Measurements from ENCODE around the gene SAP25. TPM values are rescaled to one million over a fixed set of nuclear protein-coding genes. Genes with fewer than 3 reads are reported as not detected.

The SAP25 gene
- total RNA-seq, 1 donor from 2014 or later = not detected

DNA sequence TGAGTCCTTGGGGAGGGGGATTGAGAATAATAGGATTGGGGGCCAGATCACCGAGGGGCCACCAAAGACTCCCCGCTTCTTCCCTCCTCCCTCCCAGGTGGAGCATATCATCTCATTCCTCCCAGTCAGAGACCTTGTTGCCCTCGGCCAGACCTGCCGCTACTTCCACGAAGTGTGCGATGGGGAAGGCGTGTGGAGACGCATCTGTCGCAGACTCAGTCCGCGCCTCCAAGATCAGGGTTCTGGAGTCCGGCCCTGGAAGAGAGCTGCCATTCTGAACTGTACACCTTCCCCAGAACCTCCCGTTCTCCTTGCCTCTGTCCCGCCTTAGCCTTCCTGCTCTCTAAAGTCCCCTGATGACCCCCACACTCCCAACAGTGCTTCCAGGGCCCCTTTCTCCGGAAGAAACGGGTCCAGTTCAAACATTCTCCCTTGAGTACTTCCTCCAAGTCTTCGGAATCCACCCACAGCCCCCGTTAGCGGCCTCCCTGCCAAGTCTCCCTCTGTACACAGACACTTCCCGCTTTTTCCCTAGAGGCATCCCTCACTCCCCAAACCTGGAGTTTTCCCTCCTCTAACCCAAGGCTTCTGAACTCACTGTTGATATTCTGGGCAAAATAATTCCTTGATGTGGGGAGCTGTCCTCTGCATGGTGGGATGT, 16.5 kb upstream of the SAP25 start:
- no peak for FAIRE-seq
- no peak for DNase-seq (ENCODE audit: low read depth)
- TF ChIP-seq, protein P1, sequence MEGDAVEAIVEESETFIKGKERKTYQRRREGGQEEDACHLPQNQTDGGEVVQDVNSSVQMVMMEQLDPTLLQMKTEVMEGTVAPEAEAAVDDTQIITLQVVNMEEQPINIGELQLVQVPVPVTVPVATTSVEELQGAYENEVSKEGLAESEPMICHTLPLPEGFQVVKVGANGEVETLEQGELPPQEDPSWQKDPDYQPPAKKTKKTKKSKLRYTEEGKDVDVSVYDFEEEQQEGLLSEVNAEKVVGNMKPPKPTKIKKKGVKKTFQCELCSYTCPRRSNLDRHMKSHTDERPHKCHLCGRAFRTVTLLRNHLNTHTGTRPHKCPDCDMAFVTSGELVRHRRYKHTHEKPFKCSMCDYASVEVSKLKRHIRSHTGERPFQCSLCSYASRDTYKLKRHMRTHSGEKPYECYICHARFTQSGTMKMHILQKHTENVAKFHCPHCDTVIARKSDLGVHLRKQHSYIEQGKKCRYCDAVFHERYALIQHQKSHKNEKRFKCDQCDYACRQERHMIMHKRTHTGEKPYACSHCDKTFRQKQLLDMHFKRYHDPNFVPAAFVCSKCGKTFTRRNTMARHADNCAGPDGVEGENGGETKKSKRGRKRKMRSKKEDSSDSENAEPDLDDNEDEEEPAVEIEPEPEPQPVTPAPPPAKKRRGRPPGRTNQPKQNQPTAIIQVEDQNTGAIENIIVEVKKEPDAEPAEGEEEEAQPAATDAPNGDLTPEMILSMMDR (IDR thresholded peaks at IDR 0.05; ENCODE audit: insufficient read depth, low read length, severe bottlenecking) = no peak
- H3K4me3 ChIP-seq (ENCODE audit: low read depth, low read length) = no peak overlapping the region
- H3K27me3 ChIP-seq (ENCODE audit: control insufficient read depth, insufficient read depth, low read length) = peaks cover 2% of the 10 kb centered on the region
- no peaks in the 10 kb centered on the region for H3K36me3 ChIP-seq (ENCODE audit: control insufficient read depth, insufficient read depth, low read length)

- H3K27me3 ChIP-seq (ENCODE audit: control insufficient read depth, insufficient read depth, low read length) = peaks cover 2% of the 10 kb centered on the region
- DNase-seq (ENCODE audit: low read depth) = no peak
- no peaks in the 10 kb centered on the region for H3K36me3 ChIP-seq (ENCODE audit: control insufficient read depth, insufficient read depth, low read length)
- TF ChIP-seq, protein P1 (IDR thresholded peaks at IDR 0.05; ENCODE audit: insufficient read depth, low read length, severe bottlenecking) = no peak
- no peak overlapping the region for H3K4me3 ChIP-seq (ENCODE audit: low read depth, low read length)
- no peak for FAIRE-seq
These were observed 15.7 kb upstream of the SAP25 start for GRCh38 chr7:100589341-100589947.

DNA sequence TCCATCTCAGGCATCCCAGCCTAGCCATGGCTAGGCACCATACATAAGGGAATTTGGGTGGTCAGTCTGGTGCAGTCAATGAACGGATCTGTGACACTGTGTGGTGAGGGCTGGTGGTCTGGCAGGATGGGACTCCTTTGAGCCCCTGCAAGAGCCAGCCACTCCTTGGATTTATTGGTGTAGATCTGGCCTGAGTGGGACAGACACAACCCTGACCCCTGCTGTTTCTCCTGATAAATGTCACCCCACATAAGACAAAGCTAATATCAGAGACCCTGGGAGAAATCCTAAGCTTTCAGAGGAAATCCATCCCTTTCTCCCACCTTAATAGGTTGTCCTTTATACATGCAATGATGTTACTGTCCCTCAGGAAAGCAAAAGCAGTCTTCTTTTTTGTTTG, 14.7 kb upstream of the SAP25 start:
- TF ChIP-seq, protein P1 (IDR thresholded peaks at IDR 0.05; ENCODE audit: insufficient read depth, low read length, severe bottlenecking) = peak; percentile 46
- no peaks in the 10 kb centered on the region for H3K36me3 ChIP-seq (ENCODE audit: control insufficient read depth, insufficient read depth, low read length)
- no peak for FAIRE-seq
- H3K27me3 ChIP-seq (ENCODE audit: control insufficient read depth, insufficient read depth, low read length) = peaks cover 2% of the 10 kb centered on the region
- H3K4me3 ChIP-seq (ENCODE audit: low read depth, low read length) = no peak overlapping the region
- peak; percentile 34 for DNase-seq (ENCODE audit: low read depth)

GRCh38 chr7:100586266-100587025, 12.7 kb upstream of the SAP25 start, which contains the start of gene FBXO24:
TSS of gene FBXO24 (plus strand) at chr7:100586328. CDS start at chr7:100586626, 298 bp downstream.
- peak; percentile 99 for DNase-seq (ENCODE audit: low read depth)
- peaks cover 6% of the 10 kb centered on the region for H3K36me3 ChIP-seq (ENCODE audit: control insufficient read depth, insufficient read depth, low read length)
- TF ChIP-seq, protein P1 (IDR thresholded peaks at IDR 0.05; ENCODE audit: insufficient read depth, low read length, severe bottlenecking) = no peak
- peak within 1 kb of the TSS; percentile 95 for H3K4me3 ChIP-seq (ENCODE audit: low read depth, low read length)
- H3K27me3 ChIP-seq (ENCODE audit: control insufficient read depth, insufficient read depth, low read length) = peaks cover 2% of the 10 kb centered on the region
- FAIRE-seq = peak; percentile 97

DNA sequence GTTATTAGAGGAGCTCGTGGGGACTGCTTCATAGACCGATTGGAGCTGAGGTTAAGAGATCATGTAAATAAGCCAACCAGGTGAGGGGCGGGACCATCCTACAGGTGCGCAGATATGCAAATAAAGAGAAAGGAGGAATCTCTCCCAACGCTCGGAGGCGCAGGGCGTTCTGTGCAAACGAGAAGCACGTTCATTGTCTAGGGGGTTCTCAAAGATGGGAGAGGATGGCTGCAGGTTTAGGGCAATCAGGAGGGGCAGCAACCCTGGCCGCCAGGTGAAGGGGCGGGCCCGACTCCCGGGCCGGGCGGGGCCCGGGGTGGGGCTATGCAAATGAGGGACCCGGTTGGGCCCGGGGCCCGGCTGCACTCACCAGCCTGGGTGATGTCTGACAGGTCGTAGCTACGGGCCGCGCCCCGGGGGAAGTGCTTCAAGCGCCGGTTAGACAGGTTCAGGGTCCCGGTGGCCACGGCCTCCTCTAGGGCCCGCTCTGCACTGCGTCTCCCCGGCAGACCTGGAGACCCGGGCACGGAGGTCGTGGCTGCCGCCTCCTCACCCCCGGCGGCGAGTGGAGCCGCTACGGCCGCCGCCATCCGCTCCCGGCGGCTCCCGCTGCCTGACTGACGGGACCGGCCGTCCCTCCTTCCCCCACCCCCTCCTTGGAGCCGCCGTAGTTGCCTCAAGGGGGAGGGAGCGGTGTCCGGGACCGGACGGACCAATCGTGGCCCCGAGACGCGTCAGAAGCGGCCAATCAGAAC, 12.0 kb upstream of the SAP25 start, which contains the start of gene LRCH4:
Gene LRCH4, minus strand, starts transcription at position 619 of the 755 bp plus-strand sequence. Its CDS starts 29 bp downstream, at position 590.
- peak within 1 kb of the TSS; percentile 95 for H3K4me3 ChIP-seq (ENCODE audit: low read depth, low read length)
- H3K27me3 ChIP-seq (ENCODE audit: control insufficient read depth, insufficient read depth, low read length) = peaks cover 2% of the 10 kb centered on the region
- no peak for FAIRE-seq
- TF ChIP-seq, protein P1 (IDR thresholded peaks at IDR 0.05; ENCODE audit: insufficient read depth, low read length, severe bottlenecking) = no peak
- DNase-seq (ENCODE audit: low read depth) = peak; percentile 50
- peaks cover 13% of the 10 kb centered on the region for H3K36me3 ChIP-seq (ENCODE audit: control insufficient read depth, insufficient read depth, low read length)
